GF-D8 (cell line): Measurements from ENCODE around the gene TRMT112.

ENCODE experiments used
- DNase-seq: peaks from one replicate; lab custom pipeline; 2025; lab: John Stamatoyannopoulos, UW

TRMT112 gene

GRCh38 chr11:64317325-64317960 lies at the start of gene TRMT112:
TSS of gene TRMT112 (minus strand) at chr11:64317559. CDS start at chr11:64317526, 33 bp downstream.
- peak; percentile 92 for DNase-seq

- no peak for DNase-seq
Measured at GRCh38 chr11:64366751-64367150, 49.4 kb upstream of the TRMT112 start.

- no peak for DNase-seq
Measured at GRCh38 chr11:64364911-64365310, 47.6 kb upstream of the TRMT112 start.

GRCh38 chr11:64364435-64364834 lies 47.1 kb upstream of the TRMT112 start:
- DNase-seq = no peak

- no peak for DNase-seq
Measured at GRCh38 chr11:64362339-64362738, 45.0 kb upstream of the TRMT112 start.

- DNase-seq = no peak
Measured at GRCh38 chr11:64361659-64362058, 44.3 kb upstream of the TRMT112 start.

- peak; percentile 24 for DNase-seq
Measured at GRCh38 chr11:64360448-64360921, 43.1 kb upstream of the TRMT112 start.

- no peak for DNase-seq
Measured at GRCh38 chr11:64359712-64360445, 42.5 kb upstream of the TRMT112 start.

GRCh38 chr11:64358907-64359711 lies 41.8 kb upstream of the TRMT112 start, which contains the start of gene RPS6KA4:
TSS of gene RPS6KA4 (plus strand) at chr11:64359162. CDS start at chr11:64359236, 74 bp downstream.
- DNase-seq = no peak

- DNase-seq = no peak
Measured at GRCh38 chr11:64358536-64358906, 41.2 kb upstream of the TRMT112 start.

GRCh38 chr11:64357904-64358535 lies 40.7 kb upstream of the TRMT112 start:
- no peak for DNase-seq

GRCh38 chr11:64357446-64357845 lies 40.1 kb upstream of the TRMT112 start:
- no peak for DNase-seq

- DNase-seq = peak; percentile 5
Measured at GRCh38 chr11:64356498-64357411, 39.4 kb upstream of the TRMT112 start.

- DNase-seq = peak; percentile 49
Measured at GRCh38 chr11:64355078-64355940, 38.0 kb upstream of the TRMT112 start.

GRCh38 chr11:64353715-64354506 lies 36.6 kb upstream of the TRMT112 start:
- no peak for DNase-seq

GRCh38 chr11:64352995-64353714 lies 35.8 kb upstream of the TRMT112 start:
- DNase-seq = no peak

GRCh38 chr11:64352099-64352994 lies 35.0 kb upstream of the TRMT112 start:
- no peak for DNase-seq
